Neutrophil (primary cell): ENCODE data around the gene TSTD1.
"Not testable (repeated sequence)": the region's sequence is repeated elsewhere in the genome, so short reads cannot be mapped to it uniquely, and the experiment has no call there.

Experiments used
- H3K27ac ChIP-seq: fragments of 200-600 bp; sonication (generic); 2 replicates; pipeline ENCODE4 v1.5.1; 2016; ENCODE audit warnings: mild to moderate bottlenecking, moderate library complexity
- H3K27me3 ChIP-seq: fragments of 200-600 bp; sonication (generic); 2 replicates; pipeline ENCODE4 v1.6.0; 2016; ENCODE audit warnings: mild to moderate bottlenecking
- H3K36me3 ChIP-seq: fragments of 200-600 bp; sonication (generic); 2 replicates; pipeline ENCODE4 v1.5.1; 2017
- H3K4me1 ChIP-seq, 2 experiments: fragments of 200-600 bp in 1 of 2; sonication (generic) in 1 of 2; 1 replicate in 1 of 2; 2 replicates in 1 of 2; pipeline versions ENCODE4 v1.5.1 to v1.6.1; 2013 to 2016; ENCODE audit warnings: low read depth in 1 of 2, low read length in 1 of 2, mild to moderate bottlenecking in 1 of 2, moderate library complexity in 1 of 2; ENCODE audit not compliant: control insufficient read depth in 1 of 2, insufficient read depth in 1 of 2
- H3K4me3 ChIP-seq, 2 experiments: fragments of 200-600 bp in 1 of 2; sonication (generic) in 1 of 2; 1 replicate in 1 of 2; 2 replicates in 1 of 2; pipeline ENCODE4 v1.5.1; 2013 to 2016; ENCODE audit warnings: low read depth in 1 of 2, low read length in 1 of 2, mild to moderate bottlenecking in 1 of 2, moderate library complexity in 1 of 2
- H3K9me3 ChIP-seq: fragments of 200-600 bp; sonication (generic); 2 replicates; pipeline ENCODE4 v1.5.1; 2016
- CTCF ChIP-seq: fragments of 200-600 bp; sonication (generic); IDR thresholded peaks from 2 replicates; pipeline ENCODE4 v1.5.1; 2016; ENCODE audit warnings: antibody characterized with exemption

TSTD1 gene

GRCh38 chr1:160993544-160994193 lies 45.1 kb downstream of the TSTD1 start:
- H3K9me3 ChIP-seq: no peaks in the 10 kb centered on the region
- peaks cover 27% of the 10 kb centered on the region for H3K36me3 ChIP-seq
- H3K4me1 ChIP-seq: peaks cover 8 to 11% of the 10 kb centered on the region in 2 experiments
- H3K27ac ChIP-seq: peak overlapping the region; percentile 4
- H3K27me3 ChIP-seq: no peaks in the 10 kb centered on the region
- TF ChIP-seq CTCF: no peak
- no peak overlapping the region for H3K4me3 ChIP-seq

- not testable (repeated sequence) for H3K9me3 ChIP-seq, H3K4me1 ChIP-seq, H3K4me3 ChIP-seq, H3K27ac ChIP-seq, H3K27me3 ChIP-seq
- peaks cover 17% of the 10 kb centered on the region for H3K36me3 ChIP-seq
Observed at GRCh38 chr1:160992036-160992435, 46.7 kb downstream of the TSTD1 start.
